Ectodermal cell (in vitro differentiated cells): ENCODE results near the gene SCLY.

Experiments
- H3K27ac ChIP-seq: 2 replicates; pipeline ENCODE4 v1.7.0; 2013; ENCODE audit warnings: mild to moderate bottlenecking, low read depth, low read length; ENCODE audit not compliant: insufficient read depth, poor library complexity, severe bottlenecking
- H3K27me3 ChIP-seq: 2 replicates; pipeline ENCODE4 v1.7.0; 2013; ENCODE audit warnings: mild to moderate bottlenecking, low read length; ENCODE audit not compliant: insufficient read depth, control insufficient read depth, poor library complexity, severe bottlenecking
- H3K36me3 ChIP-seq: one replicate; pipeline ENCODE4 v1.7.0; 2013; ENCODE audit warnings: low read length; ENCODE audit not compliant: control insufficient read depth, insufficient read depth
- H3K4me1 ChIP-seq: one replicate; pipeline ENCODE4 v1.7.0; 2013; ENCODE audit warnings: low read length; ENCODE audit not compliant: control insufficient read depth, insufficient read depth
- H3K4me3 ChIP-seq: 2 replicates; pipeline ENCODE4 v1.7.0; 2013; ENCODE audit warnings: low read depth, low read length, control low read depth; ENCODE audit not compliant: insufficient read depth
- H3K9me3 ChIP-seq: 2 replicates; pipeline ENCODE4 v1.7.0; 2013; ENCODE audit warnings: mild to moderate bottlenecking, low read length, moderate library complexity; ENCODE audit not compliant: control insufficient read depth
- WGBS, 2 experiments: methylation state at CpG; one replicate each; pipeline ENCODE4 v1.1.7; 2013; ENCODE audit warnings: missing lambda C conversion rate in 2 of 2; 5-methylcytosine and 5-hydroxymethylcytosine counted together

Gene SCLY

DNA sequence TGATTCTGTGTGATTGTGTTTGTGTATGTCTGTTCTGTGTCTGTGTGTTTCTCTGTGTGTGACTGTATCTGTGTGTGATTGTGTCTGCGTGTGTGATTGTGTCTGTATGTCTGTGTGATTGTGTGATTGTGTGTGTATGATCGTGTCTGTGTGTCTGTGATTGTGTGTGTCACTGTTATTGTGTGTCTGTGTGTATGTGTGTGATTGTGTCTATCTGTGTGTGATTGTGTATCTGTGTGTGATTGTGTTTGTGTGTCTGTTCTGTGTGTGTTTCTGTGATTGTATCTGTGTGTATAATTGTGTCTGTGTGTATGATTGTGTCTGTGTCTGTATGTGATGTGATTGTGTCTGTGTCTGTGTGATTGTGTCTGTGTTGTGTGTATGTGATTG, 66.0 kb downstream of the SCLY start:
- Histone ChIP-seq H3K4me3 (no peak overlapping the region), H3K27me3 (no peaks in the 10 kb centered on the region), H3K27ac (no peak overlapping the region), H3K36me3 (no peaks in the 10 kb centered on the region), H3K9me3 (no peaks in the 10 kb centered on the region), H3K4me1 (no peaks in the 10 kb centered on the region)
- 90 to 93% methylated on average over 2 of the region's 2 CpGs for WGBS, 2 experiments

DNA sequence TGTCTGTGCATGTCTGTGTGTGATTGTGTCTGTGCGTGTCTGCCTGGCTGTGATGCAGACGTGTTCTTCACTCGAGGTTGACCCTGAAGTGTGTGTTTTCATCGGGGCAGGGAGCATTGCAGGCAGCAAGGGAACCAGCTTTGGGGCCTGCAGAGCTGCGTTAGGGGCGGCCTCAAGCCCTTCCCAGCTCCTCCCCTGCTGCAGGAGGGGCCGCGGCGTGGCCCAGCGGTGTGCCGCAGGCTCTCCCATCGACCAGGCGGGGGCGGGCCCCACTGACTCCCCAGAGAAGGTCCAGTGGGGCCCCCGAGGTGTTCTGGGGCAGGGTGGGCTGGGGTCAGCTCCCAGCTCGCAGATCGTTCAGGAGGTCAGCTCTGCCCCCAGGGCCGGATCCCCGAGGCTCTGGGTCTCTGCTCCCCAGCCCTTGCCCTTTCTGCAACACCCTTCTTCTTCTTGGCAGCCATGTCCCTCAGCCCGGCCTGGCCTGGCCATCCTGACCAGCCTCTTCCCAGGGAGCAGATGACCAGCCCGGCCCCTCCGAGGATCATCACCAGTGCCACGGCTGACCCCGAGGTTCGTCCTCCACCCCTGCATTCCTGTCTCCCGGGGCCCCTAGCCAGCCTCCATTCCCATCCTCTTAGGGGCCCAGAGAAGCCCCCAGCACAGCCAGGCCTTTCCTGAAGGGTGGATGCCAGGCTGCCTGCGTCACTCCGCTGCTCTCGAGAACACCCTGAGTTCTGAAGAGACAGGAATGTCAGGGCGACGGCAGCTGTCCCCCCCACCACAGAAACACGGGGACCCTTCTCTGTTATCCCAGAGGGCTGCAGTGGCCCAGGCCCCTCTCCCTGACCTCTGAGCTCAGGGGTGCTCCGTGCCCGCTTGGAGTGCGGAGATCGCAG, 66.6 kb downstream of the SCLY start:
- Histone ChIP-seq H3K9me3 (no peaks in the 10 kb centered on the region), H3K4me3 (no peak overlapping the region), H3K36me3 (no peaks in the 10 kb centered on the region), H3K27me3 (no peaks in the 10 kb centered on the region), H3K4me1 (no peaks in the 10 kb centered on the region), H3K27ac (no peak overlapping the region)
- WGBS, 2 experiments = 74% methylated on average over 36 of the region's 36 CpGs

DNA sequence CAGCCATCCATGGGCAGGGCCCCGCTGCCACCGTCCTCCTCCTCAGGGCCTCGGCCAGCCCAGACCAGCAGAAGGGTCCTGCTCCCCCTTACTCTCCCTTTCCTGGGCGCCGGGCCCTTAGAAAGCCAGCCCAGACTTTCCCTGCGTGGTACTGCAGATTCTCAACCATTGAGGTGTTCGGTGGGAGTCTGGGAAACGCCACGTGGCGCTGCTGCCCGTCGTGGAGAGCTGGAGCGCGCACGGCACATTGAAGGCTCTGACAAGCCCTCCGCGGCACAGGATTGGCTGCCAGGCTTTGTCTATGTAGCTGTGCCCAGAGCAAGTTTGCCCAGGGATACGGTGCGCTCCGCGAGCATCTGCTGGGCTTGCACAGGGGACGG, 67.2 kb downstream of the SCLY start:
- H3K27me3 ChIP-seq = no peaks in the 10 kb centered on the region
- no peaks in the 10 kb centered on the region for H3K4me1 ChIP-seq
- H3K9me3 ChIP-seq = no peaks in the 10 kb centered on the region
- 93 to 96% methylated on average over 22 of the region's 22 CpGs for WGBS, 2 experiments
- no peak overlapping the region for H3K4me3 ChIP-seq
- no peak overlapping the region for H3K27ac ChIP-seq
- no peaks in the 10 kb centered on the region for H3K36me3 ChIP-seq

DNA sequence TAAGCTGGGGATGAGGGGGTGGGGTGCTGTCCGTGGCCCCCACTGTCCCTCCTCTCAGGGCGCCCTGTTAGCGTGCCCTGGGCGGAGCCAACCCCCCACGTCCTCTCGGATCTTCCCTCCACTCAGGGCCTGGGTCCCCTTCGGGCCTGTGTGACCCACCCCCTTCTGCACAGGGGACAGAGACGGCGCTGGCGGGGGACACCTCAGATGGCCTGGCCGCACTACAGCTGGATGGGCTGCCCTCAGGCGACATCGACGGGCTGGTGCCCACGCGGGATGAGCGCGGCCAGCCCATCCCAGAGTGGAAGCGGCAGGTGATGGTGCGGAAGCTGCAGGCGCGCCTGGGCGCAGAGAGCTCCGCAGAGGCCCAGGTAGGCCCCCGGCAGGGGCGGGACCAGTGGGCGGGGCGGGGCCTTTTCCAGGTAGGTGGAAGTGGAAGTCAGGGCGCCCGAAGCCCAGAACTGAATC, 67.8 kb downstream of the SCLY start:
- H3K9me3 ChIP-seq = no peaks in the 10 kb centered on the region
- no peaks in the 10 kb centered on the region for H3K4me1 ChIP-seq
- H3K27ac ChIP-seq = no peak overlapping the region
- H3K4me3 ChIP-seq = no peak overlapping the region
- WGBS, 2 experiments = 90 to 91% methylated on average over 30 of the region's 30 CpGs
- H3K27me3 ChIP-seq = no peaks in the 10 kb centered on the region
- H3K36me3 ChIP-seq = no peaks in the 10 kb centered on the region

DNA sequence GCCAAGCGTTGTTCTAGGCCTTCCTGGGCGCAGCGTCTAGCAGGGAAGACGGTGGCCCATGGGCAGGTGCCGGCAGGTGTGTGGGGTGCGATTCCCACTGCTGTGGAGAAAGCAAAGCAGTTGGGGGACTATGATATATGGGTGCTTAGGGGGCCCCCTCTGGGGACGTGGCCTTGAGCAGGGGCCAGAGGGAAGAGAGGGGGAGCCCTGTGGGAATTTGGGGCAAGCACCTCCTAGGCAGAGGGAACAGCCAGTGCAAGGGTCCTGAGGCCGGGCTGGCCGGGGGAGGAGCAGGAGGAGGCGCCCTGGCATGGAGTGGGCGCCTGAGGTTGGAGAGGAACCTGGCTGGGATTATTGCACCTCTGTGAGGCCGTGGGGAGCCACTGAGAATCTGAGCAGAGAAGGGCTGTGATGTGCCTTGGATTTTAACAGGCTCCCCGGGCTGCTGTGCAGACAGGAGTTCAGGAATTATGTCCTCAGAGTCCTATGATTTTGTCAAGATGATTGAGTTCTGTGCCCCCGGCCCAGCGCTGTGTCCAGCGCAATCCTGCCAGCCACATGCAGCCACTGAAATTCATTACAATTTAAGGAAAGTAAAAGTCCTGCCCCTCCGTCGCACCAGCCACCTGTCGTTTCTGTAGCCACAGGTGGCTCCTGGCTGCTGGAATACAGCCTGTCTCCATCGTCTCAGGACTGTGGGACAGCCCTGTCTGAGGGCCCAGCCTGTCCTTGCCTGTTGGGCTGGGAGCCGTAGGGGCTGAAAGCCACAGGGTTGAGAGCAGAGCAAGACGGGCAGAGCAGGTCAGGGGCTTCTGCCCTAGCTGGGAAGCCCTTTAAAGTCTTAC, 68.6 kb downstream of the SCLY start:
- Histone ChIP-seq H3K4me3 (no peak overlapping the region), H3K9me3 (no peaks in the 10 kb centered on the region), H3K4me1 (no peaks in the 10 kb centered on the region), H3K36me3 (no peaks in the 10 kb centered on the region), H3K27me3 (no peaks in the 10 kb centered on the region), H3K27ac (no peak overlapping the region)
- WGBS, 2 experiments = 94% methylated on average over 22 of the region's 22 CpGs

DNA sequence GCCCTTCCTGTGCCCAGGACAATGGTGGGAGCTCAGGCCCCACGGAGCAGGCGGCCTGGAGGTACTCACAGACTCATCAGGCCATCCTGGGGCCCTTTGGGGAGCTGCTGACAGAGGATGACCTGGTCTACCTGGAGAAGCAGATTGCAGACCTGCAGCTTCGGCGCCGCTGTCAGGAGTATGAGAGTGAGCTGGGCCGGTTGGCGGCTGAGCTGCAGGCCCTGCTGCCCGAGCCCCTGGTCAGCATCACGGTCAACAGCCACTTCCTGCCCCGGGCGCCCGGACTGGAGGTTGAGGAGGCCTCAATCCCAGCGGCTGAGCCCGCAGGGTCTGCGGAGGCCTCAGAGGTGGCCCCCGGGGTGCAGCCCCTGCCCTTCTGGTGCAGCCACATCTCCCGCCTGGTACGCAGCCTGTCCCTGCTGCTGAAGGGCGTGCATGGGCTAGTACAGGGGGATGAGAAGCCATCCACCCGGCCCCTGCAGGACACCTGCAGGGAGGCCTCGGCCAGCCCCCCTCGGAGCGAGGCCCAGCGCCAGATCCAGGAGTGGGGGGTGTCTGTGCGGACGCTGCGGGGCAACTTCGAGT, 69.4 kb downstream of the SCLY start:
- no peaks in the 10 kb centered on the region for H3K27me3 ChIP-seq
- whole genome bisulfite sequencing, 2 experiments = 93 to 94% methylated on average over 28 of the region's 28 CpGs
- H3K9me3 ChIP-seq = no peaks in the 10 kb centered on the region

DNA sequence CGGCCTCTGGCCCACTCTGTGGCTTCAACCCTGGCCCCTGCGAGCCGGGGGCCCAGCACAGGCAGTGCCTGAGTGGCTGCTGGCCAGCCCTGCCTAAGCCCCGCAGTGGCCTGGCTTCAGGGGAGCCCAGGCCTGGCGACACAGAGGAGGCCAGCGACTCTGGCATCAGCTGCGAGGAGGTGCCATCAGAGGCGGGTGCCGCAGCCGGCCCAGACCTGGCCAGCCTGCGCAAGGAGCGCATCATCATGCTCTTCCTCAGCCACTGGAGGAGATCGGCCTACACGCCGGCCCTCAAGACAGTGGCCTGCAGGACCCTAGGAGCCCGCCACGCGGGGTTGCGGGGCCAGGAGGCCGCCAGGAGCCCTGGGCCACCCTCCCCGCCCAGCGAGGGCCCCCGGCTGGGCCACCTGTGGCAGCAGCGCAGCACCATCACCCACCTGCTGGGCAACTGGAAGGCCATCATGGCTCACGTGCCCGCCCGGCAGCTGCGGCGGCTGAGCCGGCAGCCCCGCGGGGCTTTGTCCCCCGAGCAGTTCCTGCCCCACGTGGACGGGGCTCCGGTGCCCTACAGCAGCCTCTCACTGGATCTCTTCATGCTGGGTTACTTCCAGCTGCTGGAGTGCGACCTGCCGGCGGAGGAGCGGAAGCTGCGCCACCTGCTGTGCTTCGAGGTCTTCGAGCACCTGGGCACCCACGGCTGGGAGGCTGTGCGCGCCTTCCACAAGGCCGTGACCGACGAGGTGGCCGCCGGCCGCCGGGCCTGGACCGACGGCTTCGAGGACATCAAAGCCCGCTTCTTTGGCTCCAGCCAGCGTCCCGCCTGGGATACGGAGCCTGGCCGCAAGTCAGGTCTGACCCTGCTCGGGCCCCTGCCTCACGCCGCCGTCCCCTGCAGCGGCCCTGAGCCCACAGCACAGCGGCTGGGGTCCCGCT, 70.2 kb downstream of the SCLY start:
- Histone ChIP-seq H3K27ac (no peak overlapping the region), H3K36me3 (no peaks in the 10 kb centered on the region), H3K4me1 (no peaks in the 10 kb centered on the region), H3K9me3 (no peaks in the 10 kb centered on the region), H3K4me3 (no peak overlapping the region), H3K27me3 (no peaks in the 10 kb centered on the region)
- 92 to 95% methylated on average over 68 of the region's 68 CpGs for WGBS, 2 experiments

More for the DNA sequence above, 69.4 kb downstream of the SCLY start:
- H3K4me3 ChIP-seq = no peak overlapping the region
- no peaks in the 10 kb centered on the region for H3K4me1 ChIP-seq
- H3K27ac ChIP-seq = no peak overlapping the region
- H3K36me3 ChIP-seq = no peaks in the 10 kb centered on the region

DNA sequence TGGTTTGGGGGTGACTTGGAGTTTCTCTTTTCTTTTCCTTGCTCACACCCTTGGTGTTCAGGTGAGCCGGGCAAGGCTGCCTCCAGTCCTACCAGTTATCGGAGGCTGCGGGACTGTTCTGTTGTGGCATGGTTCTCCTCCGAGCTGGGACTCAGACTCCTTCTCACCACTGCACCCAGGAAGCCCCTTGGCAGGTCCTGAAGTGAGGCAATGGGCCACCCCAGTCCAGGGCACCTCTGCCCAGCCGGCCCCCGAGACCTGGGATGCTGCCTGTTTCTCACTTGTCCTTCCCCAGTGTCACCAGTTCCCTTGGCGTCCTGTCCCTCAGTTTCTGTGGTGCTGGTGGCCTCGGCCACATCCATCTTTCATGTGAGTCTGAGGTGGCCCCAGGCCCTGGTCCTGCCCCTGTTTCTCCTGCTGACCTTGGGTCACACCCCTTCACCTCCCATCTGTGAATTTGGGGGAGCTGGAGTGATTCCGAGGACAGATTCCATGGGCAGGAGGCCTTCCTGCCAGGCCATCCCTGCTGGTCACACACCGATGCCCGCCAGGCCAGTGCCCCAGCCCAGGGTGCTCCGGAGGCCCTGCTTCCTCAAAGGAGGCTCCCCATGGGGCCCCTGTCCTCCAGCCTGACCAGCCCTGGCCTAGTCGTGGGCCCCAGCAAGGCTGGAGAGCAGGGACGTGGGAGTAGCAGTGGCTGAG, 71.1 kb downstream of the SCLY start:
- Histone ChIP-seq H3K4me1 (no peaks in the 10 kb centered on the region), H3K27ac (no peak overlapping the region), H3K27me3 (no peaks in the 10 kb centered on the region), H3K36me3 (no peaks in the 10 kb centered on the region), H3K4me3 (no peak overlapping the region), H3K9me3 (no peaks in the 10 kb centered on the region)
- WGBS, 2 experiments = 93 to 94% methylated on average over 14 of the region's 14 CpGs
